Activated T-helper 1 cell treated with anti-CD3 and anti-CD28 coated beads, Interleukin-2, amount 50 U/mL, for 16 hours (primary cell): ENCODE data around the gene TLN1.
A peak's percentile ranks its signal among the peaks of the same experiment; 100 is the strongest.

Source experiments
- DNase-seq, 2 donors: peaks; one replicate each; pipeline ENCODE4 v3.0.0-alpha.2; 2020; ENCODE audit warnings: low read depth in 1 of 2, low spot score in 1 of 2

Gene TLN1

GRCh38 chr9:35650341-35651158 is 81.4 kb downstream of the TLN1 start, which contains the start of gene SIT1:
SIT1 (minus strand) TSS chr9:35650931; CDS start chr9:35650853, 78 bp downstream.
- no peak for DNase-seq

- peak in 1 of 2 donors; percentile 22 for DNase-seq
Observed at GRCh38 chr9:35649431-35650340, 82.3 kb downstream of the TLN1 start.
